ENCODE results near the gene ATRAID.

ATRAID gene

GRCh38 chr2:27208486-27209050, 3.3 kb upstream of the ATRAID start:
- H3K36me3 Mint-ChIP-seq (ENCODE audit: low read depth) = peaks cover 43% of the 10 kb centered on the region

GRCh38 chr2:27209621-27210401, 2.0 kb upstream of the ATRAID start:
- no peak for TF ChIP-seq CTCF (IDR thresholded peaks at IDR 0.05)
- no peak for DNase-seq
- H3K9me3 Mint-ChIP-seq = no peaks in the 10 kb centered on the region
- peak overlapping the region; percentile 49 for H3K27ac Mint-ChIP-seq
- peaks cover 47% of the 10 kb centered on the region for H3K4me1 Mint-ChIP-seq
- H3K36me3 Mint-ChIP-seq (ENCODE audit: low read depth) = peaks cover 38% of the 10 kb centered on the region
- peak overlapping the region; percentile 67 for H3K4me3 Mint-ChIP-seq
- H3K27me3 Mint-ChIP-seq (ENCODE audit: low read depth, poor library complexity) = peaks cover 3% of the 10 kb centered on the region

More at GRCh38 chr2:27208486-27209050, 3.3 kb upstream of the ATRAID start:
- Mint-ChIP-seq H3K9me3 (no peaks in the 10 kb centered on the region), H3K4me1 (peaks cover 39% of the 10 kb centered on the region), H3K4me3 (no peak overlapping the region), H3K27ac (no peak overlapping the region), H3K27me3 (ENCODE audit: low read depth, poor library complexity) (peaks cover 2% of the 10 kb centered on the region)
- DNase-seq = no peak
- no peak for TF ChIP-seq CTCF (IDR thresholded peaks at IDR 0.05)

- Mint-ChIP-seq H3K27me3 (ENCODE audit: low read depth, poor library complexity) (peaks cover 3% of the 10 kb centered on the region), H3K27ac (peak overlapping the region; percentile 90), H3K4me1 (peaks cover 47% of the 10 kb centered on the region), H3K9me3 (no peaks in the 10 kb centered on the region), H3K4me3 (peak overlapping the region; percentile 99), H3K36me3 (ENCODE audit: low read depth) (peaks cover 33% of the 10 kb centered on the region)
- DNase-seq = no peak
- no peak for TF ChIP-seq CTCF (IDR thresholded peaks at IDR 0.05)
These were observed 449 bp upstream of the ATRAID start for GRCh38 chr2:27211241-27211942.

- peaks cover 3% of the 10 kb centered on the region for H3K27me3 Mint-ChIP-seq (ENCODE audit: low read depth, poor library complexity)
- peak; percentile 19 for DNase-seq
- TF ChIP-seq CTCF (IDR thresholded peaks at IDR 0.05) = no peak
- peaks cover 62% of the 10 kb centered on the region for H3K4me1 Mint-ChIP-seq
- H3K27ac Mint-ChIP-seq = peak overlapping the region; percentile 100
- peak overlapping the region; percentile 99 for H3K4me3 Mint-ChIP-seq
- no peaks in the 10 kb centered on the region for H3K9me3 Mint-ChIP-seq
- peaks cover 30% of the 10 kb centered on the region for H3K36me3 Mint-ChIP-seq (ENCODE audit: low read depth)
These were observed 1.0 kb downstream of the ATRAID start for GRCh38 chr2:27212626-27213471.

- H3K9me3 Mint-ChIP-seq = no peaks in the 10 kb centered on the region
- peaks cover 3% of the 10 kb centered on the region for H3K27me3 Mint-ChIP-seq (ENCODE audit: low read depth, poor library complexity)
- no peak overlapping the region for H3K4me3 Mint-ChIP-seq
- no peak overlapping the region for H3K27ac Mint-ChIP-seq
- no peak for TF ChIP-seq CTCF (IDR thresholded peaks at IDR 0.05)
- DNase-seq = no peak
- H3K4me1 Mint-ChIP-seq = peaks cover 55% of the 10 kb centered on the region
- H3K36me3 Mint-ChIP-seq (ENCODE audit: low read depth) = peaks cover 19% of the 10 kb centered on the region
These were observed 3.1 kb downstream of the ATRAID start for GRCh38 chr2:27214941-27215340.

All from nephron progenitor cell (in vitro differentiated cells).